Right atrium auricular region (tissue), 2 donors: Measurements from ENCODE around the gene NABP1. TPM values are rescaled to one million over a fixed set of nuclear protein-coding genes. Genes with fewer than 3 reads are reported as not detected.

Experiments used
- DNase-seq: peaks from one replicate; pipeline ENCODE4 v3.0.0-alpha.2; 2019; ENCODE audit warnings: low spot score
- H3K27ac ChIP-seq, 2 donors: fragments of 200-600 bp; sonication (generic); 1 replicate in 1 of 2; 2 replicates in 1 of 2; pipeline ENCODE4 v1.5.1; 2016 to 2019
- H3K27me3 ChIP-seq, 2 donors: fragments of 200-600 bp; sonication (generic); one replicate each; pipeline versions ENCODE4 v1.5.1 to v1.6.0; 2017 to 2019
- H3K36me3 ChIP-seq: fragments of 200-600 bp; sonication (generic); one replicate; pipeline ENCODE4 v1.5.1; 2016
- H3K4me1 ChIP-seq, 2 donors: fragments of 200-600 bp; sonication (generic); one replicate each; pipeline versions ENCODE4 v1.5.1 to v1.6.0; 2017 to 2019
- H3K4me3 ChIP-seq, 2 donors: fragments of 200-600 bp; sonication (generic); 1 replicate in 1 of 2; 2 replicates in 1 of 2; pipeline ENCODE4 v1.5.1; 2017 to 2019; ENCODE audit warnings: mild to moderate bottlenecking in 1 of 2, moderate library complexity in 1 of 2
- H3K9me3 ChIP-seq, 2 donors: fragments of 200-600 bp; sonication (generic); one replicate each; pipeline ENCODE4 v1.5.1; 2019
- total RNA-seq, 2 donors: library from RNA; depleted of rRNA; stranded (reverse); fragments of >200 nt; gene quantifications; one replicate each; pipeline ENCODE4 v1.1.0, GENCODE V29; 2016
- TF ChIP-seq, protein P1 (sequence below), 2 donors: fragments of 200-600 bp; sonication (generic); IDR thresholded peaks; one replicate each; pipeline ENCODE4 v1.5.1; 2019; ENCODE audit warnings: antibody characterized with exemption in 2 of 2

NABP1 gene
- total RNA-seq, 2 donors from 2014 or later, result 2.2 to 6.0 TPM

DNA sequence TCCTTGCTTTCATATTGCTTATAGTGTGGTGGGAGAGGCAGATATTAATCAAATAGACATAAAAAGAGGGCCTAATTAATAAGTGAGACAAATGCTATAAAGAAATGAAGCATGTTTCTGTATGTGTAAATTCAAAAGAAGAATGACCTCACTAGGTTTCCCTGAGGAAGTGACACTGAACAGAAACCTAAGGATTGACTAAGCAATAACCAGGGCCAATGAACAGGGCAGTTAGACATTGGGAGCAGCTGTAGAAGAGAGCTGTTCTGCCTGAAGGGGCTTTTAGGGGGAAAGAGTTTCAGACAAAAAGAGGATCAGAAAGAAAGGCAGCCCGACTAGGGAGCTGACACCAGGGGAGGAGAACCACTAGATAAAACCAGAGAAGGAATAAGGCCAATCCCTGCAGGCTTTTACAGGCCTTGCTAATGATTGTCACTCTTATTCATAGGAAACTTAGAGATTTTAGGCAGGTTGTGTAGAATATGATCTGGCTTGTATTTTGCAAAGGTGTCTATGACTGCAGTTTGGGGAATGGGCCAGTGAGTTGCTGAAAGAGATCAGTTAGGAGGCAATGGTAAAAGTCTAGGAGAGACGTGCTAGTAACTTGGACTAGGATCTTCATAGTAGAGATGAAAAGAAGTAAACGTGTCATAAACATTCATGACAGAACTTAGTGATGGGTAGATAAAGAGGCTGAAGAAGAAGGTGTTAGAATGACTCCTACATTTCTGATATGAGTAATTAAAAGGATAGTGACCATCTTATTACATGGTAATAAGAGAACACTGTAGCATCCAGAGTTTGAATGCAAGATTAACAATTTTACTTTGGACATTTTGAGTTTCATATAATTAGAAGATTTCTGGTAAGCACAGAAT is 26.8 kb upstream of the NABP1 start:
- no peak overlapping the region for H3K27ac ChIP-seq
- no peaks in the 10 kb centered on the region for H3K36me3 ChIP-seq
- H3K4me3 ChIP-seq, result no peak overlapping the region
- H3K27me3 ChIP-seq, result no peaks in the 10 kb centered on the region
- no peaks in the 10 kb centered on the region for H3K4me1 ChIP-seq
- DNase-seq, result no peak
- no peaks in the 10 kb centered on the region for H3K9me3 ChIP-seq
- TF ChIP-seq, protein P1, sequence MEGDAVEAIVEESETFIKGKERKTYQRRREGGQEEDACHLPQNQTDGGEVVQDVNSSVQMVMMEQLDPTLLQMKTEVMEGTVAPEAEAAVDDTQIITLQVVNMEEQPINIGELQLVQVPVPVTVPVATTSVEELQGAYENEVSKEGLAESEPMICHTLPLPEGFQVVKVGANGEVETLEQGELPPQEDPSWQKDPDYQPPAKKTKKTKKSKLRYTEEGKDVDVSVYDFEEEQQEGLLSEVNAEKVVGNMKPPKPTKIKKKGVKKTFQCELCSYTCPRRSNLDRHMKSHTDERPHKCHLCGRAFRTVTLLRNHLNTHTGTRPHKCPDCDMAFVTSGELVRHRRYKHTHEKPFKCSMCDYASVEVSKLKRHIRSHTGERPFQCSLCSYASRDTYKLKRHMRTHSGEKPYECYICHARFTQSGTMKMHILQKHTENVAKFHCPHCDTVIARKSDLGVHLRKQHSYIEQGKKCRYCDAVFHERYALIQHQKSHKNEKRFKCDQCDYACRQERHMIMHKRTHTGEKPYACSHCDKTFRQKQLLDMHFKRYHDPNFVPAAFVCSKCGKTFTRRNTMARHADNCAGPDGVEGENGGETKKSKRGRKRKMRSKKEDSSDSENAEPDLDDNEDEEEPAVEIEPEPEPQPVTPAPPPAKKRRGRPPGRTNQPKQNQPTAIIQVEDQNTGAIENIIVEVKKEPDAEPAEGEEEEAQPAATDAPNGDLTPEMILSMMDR (IDR thresholded peaks at IDR 0.05), result no peak

- H3K27ac ChIP-seq, result no peak overlapping the region
- TF ChIP-seq, protein P1 (IDR thresholded peaks at IDR 0.05), result no peak
- H3K4me1 ChIP-seq, result no peaks in the 10 kb centered on the region
- H3K9me3 ChIP-seq, result no peaks in the 10 kb centered on the region
- H3K4me3 ChIP-seq, result no peak overlapping the region
- no peaks in the 10 kb centered on the region for H3K36me3 ChIP-seq
- H3K27me3 ChIP-seq, result no peaks in the 10 kb centered on the region
- no peak for DNase-seq
Observed at GRCh38 chr2:191653667-191654391, 24.1 kb upstream of the NABP1 start.

DNA sequence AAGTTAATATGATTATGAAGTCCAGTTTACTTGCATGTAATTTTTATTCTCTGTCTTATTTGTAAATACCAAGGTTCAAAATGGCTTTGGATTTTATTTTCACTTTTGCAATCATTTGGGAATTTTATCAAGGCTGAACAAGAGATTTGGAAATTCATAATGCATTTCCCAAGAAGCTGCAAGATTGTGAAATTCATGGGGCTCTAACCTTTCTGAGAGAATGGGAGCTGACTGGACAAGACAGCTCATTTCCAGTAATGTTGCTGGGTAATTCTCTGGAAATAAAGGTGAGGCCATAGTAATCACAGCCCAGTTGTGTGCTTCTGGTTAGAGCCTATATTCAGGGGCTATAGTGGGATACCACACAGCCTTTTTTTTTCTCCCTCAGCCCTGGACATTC is 21.5 kb upstream of the NABP1 start:
- H3K36me3 ChIP-seq, result no peaks in the 10 kb centered on the region
- no peak for DNase-seq
- no peaks in the 10 kb centered on the region for H3K9me3 ChIP-seq
- H3K27ac ChIP-seq, result no peak overlapping the region
- no peaks in the 10 kb centered on the region for H3K4me1 ChIP-seq
- no peaks in the 10 kb centered on the region for H3K27me3 ChIP-seq
- no peak overlapping the region for H3K4me3 ChIP-seq
- TF ChIP-seq, protein P1 (IDR thresholded peaks at IDR 0.05), result no peak

- no peak for DNase-seq
- Histone ChIP-seq H3K4me3 (no peak overlapping the region), H3K27ac (no peak overlapping the region), H3K36me3 (no peaks in the 10 kb centered on the region), H3K4me1 (no peaks in the 10 kb centered on the region), H3K9me3 (no peaks in the 10 kb centered on the region), H3K27me3 (no peaks in the 10 kb centered on the region)
- TF ChIP-seq, protein P1 (IDR thresholded peaks at IDR 0.05), result no peak
Observed at GRCh38 chr2:191656792-191657191, 21.1 kb upstream of the NABP1 start.

- Histone ChIP-seq H3K4me3 (no peak overlapping the region), H3K9me3 (no peaks in the 10 kb centered on the region), H3K4me1 (no peaks in the 10 kb centered on the region), H3K36me3 (no peaks in the 10 kb centered on the region), H3K27ac (no peak overlapping the region), H3K27me3 (no peaks in the 10 kb centered on the region)
- no peak for DNase-seq
- TF ChIP-seq, protein P1 (IDR thresholded peaks at IDR 0.05), result no peak
Observed at GRCh38 chr2:191657977-191658376, 20.0 kb upstream of the NABP1 start.
